Measurements from ENCODE around the gene PLXDC2. TPM values are rescaled to one million over a fixed set of nuclear protein-coding genes. Genes with fewer than 3 reads are reported as not detected.
"Not testable (repeated sequence)": the region's sequence is repeated elsewhere in the genome, so short reads cannot be mapped to it uniquely, and the experiment has no call there.

The PLXDC2 gene
- polyA plus RNA-seq (2013, experiment 1 of 2; ENCODE audit: insufficient read length): 15.8 TPM
- 15.8 TPM for polyA plus RNA-seq (2013, experiment 2 of 2; ENCODE audit: insufficient read length)

GRCh38 chr10:19816411-19817230 lies at the start of gene PLXDC2:
Gene PLXDC2 (plus strand): TSS chr10:19816432.
- no peak for DNase-seq

- DNase-seq: no peak
These were observed 48.4 kb upstream of the PLXDC2 start for GRCh38 chr10:19767876-19768275.

GRCh38 chr10:19769826-19770225 lies 46.4 kb upstream of the PLXDC2 start:
- not testable (repeated sequence) for DNase-seq

- DNase-seq: no peak
These were observed 43.3 kb upstream of the PLXDC2 start for GRCh38 chr10:19772972-19773371.

- DNase-seq: no peak
These were observed 40.9 kb upstream of the PLXDC2 start for GRCh38 chr10:19775296-19775695.

- DNase-seq: no peak
These were observed 38.4 kb upstream of the PLXDC2 start for GRCh38 chr10:19777806-19778205.

- no peak for DNase-seq
These were observed 37.2 kb upstream of the PLXDC2 start for GRCh38 chr10:19778996-19779395.

GRCh38 chr10:19782430-19783089 lies 33.7 kb upstream of the PLXDC2 start:
- DNase-seq: no peak

GRCh38 chr10:19783721-19784120 lies 32.5 kb upstream of the PLXDC2 start:
- DNase-seq: no peak

- no peak for DNase-seq
These were observed 30.9 kb upstream of the PLXDC2 start for GRCh38 chr10:19785366-19785765.

GRCh38 chr10:19788075-19788686 lies 28.1 kb upstream of the PLXDC2 start:
- DNase-seq: peak; percentile 45

- peak; percentile 10 for DNase-seq
These were observed 27.3 kb upstream of the PLXDC2 start for GRCh38 chr10:19788902-19789301.

- no peak for DNase-seq
These were observed 26.6 kb upstream of the PLXDC2 start for GRCh38 chr10:19789607-19790006.

- no peak for DNase-seq
These were observed 25.2 kb upstream of the PLXDC2 start for GRCh38 chr10:19791032-19791431.

GRCh38 chr10:19795684-19796083 lies 20.5 kb upstream of the PLXDC2 start:
- DNase-seq: no peak

GRCh38 chr10:19800161-19800560 lies 16.1 kb upstream of the PLXDC2 start:
- DNase-seq: no peak

GRCh38 chr10:19801369-19801768 lies 14.9 kb upstream of the PLXDC2 start:
- DNase-seq: no peak

GRCh38 chr10:19803676-19804075 lies 12.6 kb upstream of the PLXDC2 start:
- no peak for DNase-seq

- no peak for DNase-seq
These were observed 6.8 kb upstream of the PLXDC2 start for GRCh38 chr10:19809481-19809880.

- DNase-seq: peak; percentile 43
These were observed 4.7 kb upstream of the PLXDC2 start for GRCh38 chr10:19811540-19811939.

- DNase-seq: no peak
These were observed 3.3 kb upstream of the PLXDC2 start for GRCh38 chr10:19812976-19813375.

GRCh38 chr10:19815036-19815730 lies 1.0 kb upstream of the PLXDC2 start:
- no peak for DNase-seq

All from fibroblast of skin of abdomen (primary cell).